AG04450 (cell line): ENCODE measurements around the gene MBNL1. TPM values are rescaled to one million over a fixed set of nuclear protein-coding genes. Genes with fewer than 3 reads are reported as not detected.

Experiments
- CTCF ChIA-PET: fragments of 300-600, 350-600 bp; formaldehyde crosslinking; extraction: SDS; loops from one replicate; lab custom pipeline; 2022; ENCODE audit warnings: antibody characterized with exemption, inconsistent platforms; lab: Charles Lee
- POLR2A ChIA-PET: fragments of 350-600 bp; formaldehyde crosslinking; extraction: SDS; loops from one replicate; lab custom pipeline; 2021; ENCODE audit warnings: antibody characterized with exemption, inconsistent platforms; lab: Yijun Ruan, JAX
- DNase-seq: peaks from one replicate; pipeline ENCODE4 v3.0.0-alpha.2; 2011; ENCODE audit warnings: low read depth, low spot score
- H3K27ac ChIP-seq: one replicate; pipeline ENCODE4 v1.5.1; 2012; ENCODE audit warnings: low read depth, low read length, control low read depth
- H3K27me3 ChIP-seq: one replicate; pipeline ENCODE4 v1.6.0; 2012; ENCODE audit warnings: low read length; ENCODE audit not compliant: control insufficient read depth, insufficient read depth
- H3K4me3 ChIP-seq: 2 replicates; pipeline ENCODE4 v1.5.1; 2011; ENCODE audit warnings: mild to moderate bottlenecking, low read depth, low read length, control low read depth
- H3K9me3 ChIP-seq: 2 replicates; pipeline ENCODE4 v1.5.1; 2012; ENCODE audit warnings: low read length; ENCODE audit not compliant: control insufficient read depth, insufficient read depth
- CTCF ChIP-seq: IDR thresholded peaks from 2 replicates; pipeline ENCODE4 v1.5.1; 2011; ENCODE audit warnings: low read depth, low read length, control low read depth, inconsistent platforms
- polyA plus RNA-seq: library from polyadenylated mRNA; depleted of rRNA; stranded (reverse); fragments of >200 nt; gene quantifications from 2 replicates; pipeline ENCODE4 v1.2.3, GENCODE V29; 2011

MBNL1 gene
- polyA plus RNA-seq, 1 experiment, result 92.1 TPM

DNA sequence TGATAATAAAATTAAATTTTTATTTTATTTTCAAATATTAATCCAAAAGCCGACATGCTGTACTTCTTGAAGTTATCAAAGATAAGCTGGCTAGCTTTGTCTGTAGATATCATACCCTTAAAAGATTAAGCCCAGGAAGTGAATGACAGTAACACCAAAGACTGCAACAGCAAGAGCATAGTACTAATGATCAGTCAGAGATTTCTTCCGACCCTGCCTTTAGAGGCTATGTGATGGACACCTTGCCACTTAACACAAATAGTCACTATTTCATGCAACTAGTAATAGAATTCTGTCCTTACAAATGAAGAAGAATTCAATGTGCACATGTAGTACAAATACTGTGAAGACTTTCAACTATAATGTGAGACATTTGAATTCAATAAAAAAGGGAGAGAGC lies 9.3 kb upstream of the MBNL1 start:
- no peak overlapping the region for H3K27ac ChIP-seq
- ChIA-PET POLR2A (no interaction called here), CTCF (interaction anchor here (0.9 kb wide), 1 partner anchor 40 kb away, joined by 3 read pairs; no protein-coding TSS in a partner anchor)
- H3K4me3 ChIP-seq, result no peak overlapping the region
- no peaks in the 10 kb centered on the region for H3K27me3 ChIP-seq
- no peak for TF ChIP-seq CTCF
- no peaks in the 10 kb centered on the region for H3K9me3 ChIP-seq
- DNase-seq, result no peak

- DNase-seq, result no peak
- no peak overlapping the region for H3K27ac ChIP-seq
- CTCF ChIA-PET, result no interaction called here
- no peaks in the 10 kb centered on the region for H3K27me3 ChIP-seq
- H3K4me3 ChIP-seq, result no peak overlapping the region
- H3K9me3 ChIP-seq, result no peaks in the 10 kb centered on the region
- TF ChIP-seq CTCF, result no peak
- POLR2A ChIA-PET, result no interaction called here
Measured at GRCh38 chr3:152260026-152260425, 8.7 kb upstream of the MBNL1 start.

GRCh38 chr3:152260529-152260928 lies 8.2 kb upstream of the MBNL1 start:
- Histone ChIP-seq H3K4me3 (no peak overlapping the region), H3K27ac (no peak overlapping the region), H3K27me3 (no peaks in the 10 kb centered on the region), H3K9me3 (no peaks in the 10 kb centered on the region)
- no peak for DNase-seq
- CTCF ChIA-PET, result no interaction called here
- TF ChIP-seq CTCF, result no peak
- POLR2A ChIA-PET, result no interaction called here

GRCh38 chr3:152261329-152261728 lies 7.4 kb upstream of the MBNL1 start:
- POLR2A ChIA-PET, result no interaction called here
- DNase-seq, result no peak
- no peaks in the 10 kb centered on the region for H3K9me3 ChIP-seq
- no peak overlapping the region for H3K27ac ChIP-seq
- TF ChIP-seq CTCF, result no peak
- no peaks in the 10 kb centered on the region for H3K27me3 ChIP-seq
- CTCF ChIA-PET, result interaction anchor here (1.9 kb wide), 1 partner anchor 78 kb away, joined by 4 read pairs; no protein-coding TSS in a partner anchor
- H3K4me3 ChIP-seq, result no peak overlapping the region

- ChIA-PET POLR2A (no interaction called here), CTCF (no interaction called here)
- no peak for DNase-seq
- Histone ChIP-seq H3K27ac (no peak overlapping the region), H3K4me3 (no peak overlapping the region), H3K9me3 (no peaks in the 10 kb centered on the region), H3K27me3 (no peaks in the 10 kb centered on the region)
- no peak for TF ChIP-seq CTCF
Measured at GRCh38 chr3:152263711-152264110, 5.0 kb upstream of the MBNL1 start.
